ENCODE measurements around the gene KLF3.
"Not testable (repeated sequence)": the region's sequence is repeated elsewhere in the genome, so short reads cannot be mapped to it uniquely, and the experiment has no call there.

Gene KLF3

GRCh38 chr4:38663801-38664705, at the start of gene KLF3:
Gene KLF3, plus strand, starts transcription at chr4:38664199. Its CDS starts 16,427 bp downstream, at chr4:38680626.
- DNase-seq (peak; percentile 83), ATAC-seq (peak; percentile 68)

GRCh38 chr4:38614231-38614630, 49.8 kb upstream of the KLF3 start:
- DNase-seq (no peak), ATAC-seq (no peak)

- DNase-seq = no peak
- no peak for ATAC-seq
These were observed 48.2 kb upstream of the KLF3 start for GRCh38 chr4:38615847-38616246.

GRCh38 chr4:38618505-38618904, 45.5 kb upstream of the KLF3 start:
- ATAC-seq = peak; percentile 68

GRCh38 chr4:38619316-38619715, 44.7 kb upstream of the KLF3 start:
- DNase-seq (no peak), ATAC-seq (no peak)

More at GRCh38 chr4:38618505-38618904, 45.5 kb upstream of the KLF3 start:
- DNase-seq = no peak

- ATAC-seq = no peak
- DNase-seq = no peak
These were observed 43.9 kb upstream of the KLF3 start for GRCh38 chr4:38620065-38620464.

- no peak for DNase-seq
- no peak for ATAC-seq
These were observed 43.4 kb upstream of the KLF3 start for GRCh38 chr4:38620527-38621027.

GRCh38 chr4:38621028-38621684, 42.8 kb upstream of the KLF3 start:
- DNase-seq = no peak
- ATAC-seq = no peak

GRCh38 chr4:38621831-38622230, 42.2 kb upstream of the KLF3 start:
- ATAC-seq (no peak), DNase-seq (no peak)

GRCh38 chr4:38622340-38622739, 41.7 kb upstream of the KLF3 start:
- not testable (repeated sequence) for ATAC-seq, DNase-seq

GRCh38 chr4:38623260-38623659, 40.7 kb upstream of the KLF3 start:
- no peak for ATAC-seq

GRCh38 chr4:38624311-38624710, 39.7 kb upstream of the KLF3 start:
- no peak for DNase-seq
- no peak for ATAC-seq

More at GRCh38 chr4:38623260-38623659, 40.7 kb upstream of the KLF3 start:
- no peak for DNase-seq

GRCh38 chr4:38625508-38625907, 38.5 kb upstream of the KLF3 start:
- no peak for ATAC-seq
- DNase-seq = no peak

GRCh38 chr4:38626901-38627444, 37.0 kb upstream of the KLF3 start:
- not testable (repeated sequence) for DNase-seq, ATAC-seq

- DNase-seq (no peak), ATAC-seq (no peak)
These were observed 33.5 kb upstream of the KLF3 start for GRCh38 chr4:38630519-38630918.

- DNase-seq (no peak), ATAC-seq (no peak)
These were observed 29.8 kb upstream of the KLF3 start for GRCh38 chr4:38634047-38634759.

- ATAC-seq = no peak
- no peak for DNase-seq
These were observed 24.8 kb upstream of the KLF3 start for GRCh38 chr4:38639242-38639641.

GRCh38 chr4:38641811-38642210, 22.2 kb upstream of the KLF3 start:
- DNase-seq (no peak), ATAC-seq (no peak)

GRCh38 chr4:38644201-38644600, 19.8 kb upstream of the KLF3 start:
- ATAC-seq (no peak), DNase-seq (no peak)

GRCh38 chr4:38647101-38647819, 16.7 kb upstream of the KLF3 start:
- ATAC-seq (no peak), DNase-seq (no peak)

- ATAC-seq = no peak
- DNase-seq = no peak
These were observed 13.9 kb upstream of the KLF3 start for GRCh38 chr4:38650133-38650532.

- ATAC-seq (no peak), DNase-seq (no peak)
These were observed 9.7 kb upstream of the KLF3 start for GRCh38 chr4:38654273-38654672.

Measured in stimulated activated naive CD8-positive, alpha-beta T cell treated with anti-CD3 and anti-CD28 coated beads, Interleukin-15, Interleukin-2, amounts not matched to agents 100 U/mL and 50 U/mL, for 24 hours (primary cell).